Measurements from ENCODE around the gene CFAP100.

- TF ChIP-seq REST (IDR thresholded peaks at IDR 0.05; ENCODE audit: insufficient read depth in 1 of 2, low read depth in 2 of 2, low read length in 2 of 2) (no peak), POLR2AphosphoS5 (IDR thresholded peaks at IDR 0.05; ENCODE audit: low read depth, low read length) (no peak), SIN3A (IDR thresholded peaks at IDR 0.05; ENCODE audit: borderline replicate concordance, insufficient read depth, low read length) (no peak)
Observed at GRCh38 chr3:126346466-126346865, 48.2 kb upstream of the CFAP100 start.
